Fibroblast of lung (primary cell): ENCODE results near the gene PHF24. TPM values are rescaled to one million over a fixed set of nuclear protein-coding genes. Genes with fewer than 3 reads are reported as not detected.

Source experiments
- DNase-seq, 2 donors: peaks; one replicate each; pipeline versions ENCODE4 v3.0.0 to v3.0.0-alpha.2; 2010; ENCODE audit warnings: low read depth in 2 of 2
- H2AFZ ChIP-seq: 2 replicates; pipeline ENCODE4 v1.5.1; 2012; ENCODE audit warnings: low read length, control low read depth, inconsistent platforms
- H3K27ac ChIP-seq: 2 replicates; pipeline ENCODE4 v1.5.1; 2011; ENCODE audit warnings: low read length, control low read depth; ENCODE audit not compliant: insufficient read depth
- H3K27me3 ChIP-seq: 2 replicates; pipeline ENCODE4 v1.5.1; 2011; ENCODE audit warnings: mild to moderate bottlenecking, low read length; ENCODE audit not compliant: control insufficient read depth, insufficient read depth
- H3K36me3 ChIP-seq: 2 replicates; pipeline ENCODE4 v1.5.1; 2011; ENCODE audit warnings: low read length; ENCODE audit not compliant: control insufficient read depth, insufficient read depth
- H3K4me1 ChIP-seq: 2 replicates; pipeline ENCODE4 v1.5.1; 2011; ENCODE audit warnings: low read length; ENCODE audit not compliant: control insufficient read depth, insufficient read depth; ENCODE audit errors: extremely low read depth
- H3K4me2 ChIP-seq: 2 replicates; pipeline ENCODE4 v1.5.1; 2011; ENCODE audit warnings: low read length, control low read depth; ENCODE audit not compliant: insufficient read depth; ENCODE audit errors: extremely low read depth
- H3K4me3 ChIP-seq, 4 experiments: fragments of 200-600 bp in 1 of 4; sonication (generic) in 1 of 4; replicated peaks in 1 of 4; 2 replicates each; pipeline ENCODE4 v1.5.1; 2011 to 2016; ENCODE audit warnings: low read length in 4 of 4, low read depth in 3 of 4, mild to moderate bottlenecking in 3 of 4, control low read depth in 2 of 4, inconsistent platforms in 1 of 4, mixed read lengths in 1 of 4; ENCODE audit not compliant: insufficient read depth in 1 of 4; ENCODE audit errors: control extremely low read depth in 1 of 4
- H3K79me2 ChIP-seq: 2 replicates; pipeline ENCODE4 v1.5.1; 2012; ENCODE audit warnings: mild to moderate bottlenecking, low read length, inconsistent platforms; ENCODE audit not compliant: control insufficient read depth, insufficient read depth
- H3K9ac ChIP-seq: 2 replicates; pipeline ENCODE4 v1.5.1; 2011; ENCODE audit warnings: mild to moderate bottlenecking, low read length, control low read depth; ENCODE audit not compliant: insufficient read depth
- H3K9me3 ChIP-seq: 2 replicates; pipeline ENCODE4 v1.5.1; 2012; ENCODE audit warnings: low read depth, low read length; ENCODE audit not compliant: control insufficient read depth, insufficient read depth
- H4K20me1 ChIP-seq: 2 replicates; pipeline ENCODE4 v1.5.1; 2011; ENCODE audit warnings: low read length; ENCODE audit not compliant: control insufficient read depth, insufficient read depth; ENCODE audit errors: extremely low read depth
- EZH2 ChIP-seq: IDR thresholded peaks from 2 replicates; pipeline ENCODE4 v1.5.1; 2012; ENCODE audit warnings: low read length, control low read depth, mild to moderate bottlenecking; ENCODE audit errors: missing control alignments
- polyA plus RNA-seq, 2 donors: library from polyadenylated mRNA; depleted of rRNA in 1 of 2; stranded (reverse) in 1 of 2; unstranded in 1 of 2; fragments of >200 nt; gene quantifications; 2 replicates each; pipeline ENCODE4 v1.2.1, GENCODE V29; 2011 to 2012; ENCODE audit warnings: missing spikeins in 1 of 2
- total RNA-seq: library from RNA; depleted of rRNA; stranded (reverse); fragments of >200 nt; gene quantifications from 2 replicates; pipeline ENCODE4 v1.2.1, GENCODE V29; 2014
- TF ChIP-seq, protein P1 (sequence below), 2 donors: IDR thresholded peaks in 1 of 2; conservative IDR thresholded peaks in 1 of 2; 1 replicate in 1 of 2; 2 replicates in 1 of 2; pipeline ENCODE4 v1.5.1; 2011 to 2012; ENCODE audit warnings: low read length in 2 of 2, control low read depth in 1 of 2, inconsistent platforms in 1 of 2, low read depth in 1 of 2, mild to moderate bottlenecking in 1 of 2

Gene PHF24
- total and polyA plus RNA-seq, 2 donors (not counting 1 experiment from before 2014, with no cell fraction given) = 0.17 TPM; not detected in 1

DNA sequence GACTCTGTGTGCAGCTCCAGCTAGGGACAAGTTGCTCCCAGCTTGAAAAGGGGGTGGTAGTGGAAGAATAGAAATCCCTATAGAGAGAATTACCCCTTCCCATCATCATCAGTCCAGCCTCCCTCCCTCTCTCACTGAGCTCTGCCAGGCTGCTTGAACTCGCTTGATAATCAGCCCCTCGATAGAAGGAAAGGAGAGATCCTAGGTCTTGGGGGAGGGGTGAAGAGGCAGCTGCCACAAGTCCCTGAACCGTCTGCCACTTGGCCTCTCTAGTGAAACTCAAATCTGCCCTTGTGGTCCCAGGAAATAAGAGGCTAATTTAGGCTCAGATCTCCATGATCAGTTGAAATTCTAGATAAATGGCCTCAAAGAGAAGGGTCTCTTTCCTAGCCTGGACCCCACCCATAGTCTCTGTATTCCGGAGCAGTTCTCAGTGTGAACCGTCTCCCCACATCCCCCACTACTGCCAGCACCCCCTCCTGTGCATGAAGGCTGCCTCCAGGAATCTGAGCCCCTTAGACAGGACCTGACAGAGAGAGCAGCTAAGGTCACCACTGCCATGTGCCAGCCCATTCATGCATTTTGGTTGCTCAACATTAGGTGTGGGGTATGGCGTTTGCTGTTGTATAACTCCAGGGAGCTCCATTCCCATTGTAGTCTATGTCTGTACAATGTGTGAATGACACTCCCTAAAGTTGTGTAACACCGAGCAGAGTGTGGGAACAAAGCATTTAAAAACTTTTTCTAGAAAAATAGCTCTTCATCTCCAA lies 37.0 kb downstream of the PHF24 start:
- Histone ChIP-seq H3K79me2 (peaks cover 2% of the 10 kb centered on the region), H3K36me3 (peaks cover 12% of the 10 kb centered on the region), H4K20me1 (no peaks in the 10 kb centered on the region), H3K27me3 (no peaks in the 10 kb centered on the region), H2AFZ (no peak overlapping the region), H3K9ac (no peak overlapping the region), H3K4me2 (no peak overlapping the region), H3K27ac (no peak overlapping the region), H3K4me3 (no peak overlapping the region), H3K9me3 (no peaks in the 10 kb centered on the region), H3K4me1 (peaks cover 26% of the 10 kb centered on the region)
- TF ChIP-seq, protein P1, sequence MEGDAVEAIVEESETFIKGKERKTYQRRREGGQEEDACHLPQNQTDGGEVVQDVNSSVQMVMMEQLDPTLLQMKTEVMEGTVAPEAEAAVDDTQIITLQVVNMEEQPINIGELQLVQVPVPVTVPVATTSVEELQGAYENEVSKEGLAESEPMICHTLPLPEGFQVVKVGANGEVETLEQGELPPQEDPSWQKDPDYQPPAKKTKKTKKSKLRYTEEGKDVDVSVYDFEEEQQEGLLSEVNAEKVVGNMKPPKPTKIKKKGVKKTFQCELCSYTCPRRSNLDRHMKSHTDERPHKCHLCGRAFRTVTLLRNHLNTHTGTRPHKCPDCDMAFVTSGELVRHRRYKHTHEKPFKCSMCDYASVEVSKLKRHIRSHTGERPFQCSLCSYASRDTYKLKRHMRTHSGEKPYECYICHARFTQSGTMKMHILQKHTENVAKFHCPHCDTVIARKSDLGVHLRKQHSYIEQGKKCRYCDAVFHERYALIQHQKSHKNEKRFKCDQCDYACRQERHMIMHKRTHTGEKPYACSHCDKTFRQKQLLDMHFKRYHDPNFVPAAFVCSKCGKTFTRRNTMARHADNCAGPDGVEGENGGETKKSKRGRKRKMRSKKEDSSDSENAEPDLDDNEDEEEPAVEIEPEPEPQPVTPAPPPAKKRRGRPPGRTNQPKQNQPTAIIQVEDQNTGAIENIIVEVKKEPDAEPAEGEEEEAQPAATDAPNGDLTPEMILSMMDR (conservative IDR thresholded peaks at IDR 0.05 in 1 of 2, IDR thresholded peaks at IDR 0.05 in 1 of 2; ENCODE audit: low read depth in 1 of 2, low read length in 2 of 2) = no peak
- no peak for TF ChIP-seq EZH2
- DNase-seq = peak; percentile 35 to 37

DNA sequence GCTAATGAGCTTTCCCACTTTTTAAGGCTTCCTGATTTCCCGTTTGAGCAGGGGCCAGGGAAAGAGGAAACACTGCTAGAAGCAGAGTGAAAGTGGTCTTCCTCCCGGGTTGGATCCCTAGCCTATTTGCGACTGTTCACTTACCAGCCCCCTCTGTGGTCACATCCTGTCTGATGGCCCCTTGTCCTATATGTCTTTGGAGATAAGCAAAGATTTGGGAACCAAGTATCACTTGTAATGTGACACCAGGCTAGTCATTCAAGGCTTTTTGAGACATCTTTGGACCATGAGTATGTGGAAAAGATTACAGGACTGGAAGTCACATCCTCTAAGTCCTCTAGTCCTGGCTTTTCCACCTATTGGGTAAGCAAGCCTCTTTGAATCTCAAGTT lies 37.6 kb downstream of the PHF24 start:
- H3K27me3 ChIP-seq = no peaks in the 10 kb centered on the region
- H3K36me3 ChIP-seq = peaks cover 12% of the 10 kb centered on the region
- H4K20me1 ChIP-seq = no peaks in the 10 kb centered on the region
- no peak overlapping the region for H3K4me3 ChIP-seq
- no peak overlapping the region for H3K27ac ChIP-seq
- H3K4me1 ChIP-seq = peaks cover 26% of the 10 kb centered on the region
- peak; percentile 9 to 51 for DNase-seq
- H3K9ac ChIP-seq = no peak overlapping the region
- H3K9me3 ChIP-seq = no peaks in the 10 kb centered on the region
- no peaks in the 10 kb centered on the region for H3K79me2 ChIP-seq
- no peak for TF ChIP-seq EZH2
- TF ChIP-seq, protein P1 (conservative IDR thresholded peaks at IDR 0.05 in 1 of 2, IDR thresholded peaks at IDR 0.05 in 1 of 2; ENCODE audit: low read depth in 1 of 2, low read length in 2 of 2) = no peak
- H2AFZ ChIP-seq = no peak overlapping the region
- no peak overlapping the region for H3K4me2 ChIP-seq

DNA sequence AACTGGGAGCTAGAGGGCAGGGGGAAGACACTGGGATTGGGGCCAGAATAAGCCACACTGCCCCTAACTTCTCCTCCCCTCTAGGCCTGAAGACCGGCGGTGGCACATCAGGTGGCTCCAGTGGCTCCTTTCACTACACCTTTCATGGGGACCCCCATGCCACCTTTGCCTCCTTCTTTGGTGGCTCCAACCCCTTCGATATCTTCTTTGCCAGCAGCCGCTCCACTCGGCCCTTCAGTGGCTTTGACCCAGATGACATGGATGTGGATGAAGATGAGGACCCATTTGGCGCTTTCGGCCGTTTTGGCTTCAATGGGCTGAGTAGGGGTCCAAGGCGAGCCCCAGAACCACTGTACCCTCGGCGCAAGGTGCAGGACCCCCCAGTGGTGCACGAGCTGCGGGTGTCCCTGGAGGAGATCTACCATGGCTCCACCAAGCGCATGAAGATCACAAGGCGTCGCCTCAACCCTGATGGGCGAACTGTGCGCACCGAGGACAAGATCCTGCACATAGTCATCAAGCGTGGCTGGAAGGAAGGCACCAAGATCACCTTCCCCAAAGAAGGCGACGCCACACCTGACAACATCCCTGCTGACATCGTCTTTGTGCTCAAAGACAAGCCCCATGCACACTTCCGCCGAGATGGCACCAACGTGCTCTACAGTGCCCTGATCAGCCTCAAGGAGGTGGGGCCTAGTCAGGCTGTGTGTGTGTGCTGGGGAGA lies 38.3 kb downstream of the PHF24 start:
- Histone ChIP-seq H2AFZ (no peak overlapping the region), H3K4me3 (no peak overlapping the region), H3K4me2 (no peak overlapping the region), H3K79me2 (no peaks in the 10 kb centered on the region), H3K27me3 (no peaks in the 10 kb centered on the region), H3K4me1 (peaks cover 24% of the 10 kb centered on the region), H3K9ac (no peak overlapping the region), H3K9me3 (no peaks in the 10 kb centered on the region), H4K20me1 (no peaks in the 10 kb centered on the region), H3K36me3 (peaks cover 12% of the 10 kb centered on the region), H3K27ac (no peak overlapping the region)
- TF ChIP-seq, protein P1 (conservative IDR thresholded peaks at IDR 0.05 in 1 of 2, IDR thresholded peaks at IDR 0.05 in 1 of 2; ENCODE audit: low read depth in 1 of 2, low read length in 2 of 2) = no peak
- TF ChIP-seq EZH2 = no peak
- no peak for DNase-seq
